GM18909 (cell line): ENCODE results near the gene ZNF558.
"Not testable (repeated sequence)": the region's sequence is repeated elsewhere in the genome, so short reads cannot be mapped to it uniquely, and the experiment has no call there.

Experiments used
- ATAC-seq: cut with Tn5 transposase; IDR thresholded peaks from one replicate; pipeline ENCODE4 v1.9.1; 2021; ENCODE audit warnings: mild to moderate bottlenecking; ENCODE audit not compliant: unreplicated experiment, poor library complexity

Gene ZNF558

GRCh38 chr19:8811315-8812172 is 20.6 kb downstream of the ZNF558 start:
- ATAC-seq: no peak

- ATAC-seq: no peak
Measured at GRCh38 chr19:8806661-8807060, 25.4 kb downstream of the ZNF558 start.

GRCh38 chr19:8794823-8795222 is 37.3 kb downstream of the ZNF558 start:
- ATAC-seq: no peak

- not testable (repeated sequence) for ATAC-seq
Measured at GRCh38 chr19:8773587-8773986, 58.5 kb downstream of the ZNF558 start.

- ATAC-seq: not testable (repeated sequence)
Measured at GRCh38 chr19:8769265-8769664, 62.8 kb downstream of the ZNF558 start.

GRCh38 chr19:8767257-8767656 is 64.8 kb downstream of the ZNF558 start:
- ATAC-seq: not testable (repeated sequence)
